HG03442 (cell line): ENCODE results near the gene CD3G.
"Not testable (repeated sequence)": the region's sequence is repeated elsewhere in the genome, so short reads cannot be mapped to it uniquely, and the experiment has no call there.

Experiments
- ATAC-seq: cut with Tn5 transposase; IDR thresholded peaks from one replicate; pipeline ENCODE4 v1.9.1; 2021; ENCODE audit warnings: mild to moderate bottlenecking, moderate library complexity; ENCODE audit not compliant: unreplicated experiment

The CD3G gene

DNA sequence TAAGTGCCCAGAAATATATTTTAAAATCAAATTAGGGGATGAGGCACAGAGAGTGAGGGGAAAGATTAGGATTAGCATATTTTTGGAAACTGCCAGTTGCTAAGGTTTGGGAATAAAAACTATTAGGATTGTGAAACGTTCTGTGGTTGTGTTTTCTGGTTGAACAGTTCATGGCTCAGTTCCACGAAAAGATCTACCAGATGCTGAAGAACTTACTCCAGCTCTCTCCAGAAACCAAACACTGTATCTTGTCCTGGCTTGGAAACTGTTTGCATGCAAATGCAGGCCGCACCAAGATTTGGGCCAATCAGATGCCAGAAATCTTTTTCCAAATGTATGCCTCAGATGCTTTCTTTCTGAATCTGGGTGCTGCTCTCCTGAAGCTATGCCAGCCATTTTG is 30.6 kb downstream of the CD3G start:
- no peak for ATAC-seq

DNA sequence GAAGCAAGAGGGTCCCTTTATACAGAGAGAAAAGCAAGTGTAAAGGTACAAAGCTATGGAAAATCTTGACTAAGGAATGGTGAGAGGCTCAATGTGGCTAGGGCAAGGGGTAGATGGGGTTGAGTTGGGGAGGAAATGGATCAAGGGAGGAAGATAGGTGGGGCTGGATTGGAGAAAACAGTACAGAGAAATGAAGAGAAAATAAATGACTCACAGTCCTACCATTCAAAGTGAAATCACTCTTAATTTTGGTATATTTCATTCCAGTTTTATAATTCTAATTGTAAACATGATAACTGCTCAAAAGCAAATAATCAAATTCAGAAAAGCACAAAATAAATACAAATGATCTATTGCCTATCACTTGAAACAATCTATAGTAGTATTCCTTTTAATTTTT is 31.8 kb downstream of the CD3G start:
- no peak for ATAC-seq

DNA sequence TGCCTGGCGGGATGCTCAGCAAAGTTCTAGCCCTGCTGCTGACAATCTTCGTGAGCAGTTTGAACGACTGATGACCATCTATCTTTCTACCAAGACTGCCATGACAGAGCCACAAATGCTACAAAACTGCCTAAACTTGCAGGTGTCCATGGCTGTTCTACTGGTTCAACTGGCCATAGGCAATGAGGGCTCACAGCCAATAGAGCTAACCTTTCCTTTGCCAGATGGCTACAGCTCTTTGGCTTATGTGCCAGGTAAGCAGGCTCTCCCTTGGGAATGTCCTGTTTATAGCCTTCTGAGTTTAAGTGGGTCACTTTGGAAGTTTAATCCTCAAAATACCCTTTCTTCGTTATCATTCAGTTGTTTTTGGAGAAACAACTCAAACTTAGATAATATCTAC is 35.4 kb downstream of the CD3G start:
- no peak for ATAC-seq

DNA sequence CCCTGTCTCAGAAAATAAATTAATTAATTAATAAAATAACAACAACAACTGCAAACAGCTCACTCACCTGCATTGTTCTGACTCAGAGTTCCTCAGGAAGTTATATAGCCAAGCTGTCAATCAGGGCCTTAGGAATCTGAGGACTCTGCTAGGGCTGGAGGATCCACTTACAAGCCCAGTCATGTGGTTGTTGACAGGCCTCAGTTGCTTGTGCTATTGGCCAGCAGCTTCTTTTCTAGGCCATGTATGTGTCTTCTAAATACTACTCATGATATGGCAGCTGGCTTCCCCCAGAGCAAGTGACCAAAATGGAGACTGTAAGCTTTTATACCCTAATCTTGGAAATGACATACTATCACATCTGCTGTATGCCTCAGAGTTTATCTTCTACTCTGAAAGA is 36.4 kb downstream of the CD3G start:
- ATAC-seq: no peak

DNA sequence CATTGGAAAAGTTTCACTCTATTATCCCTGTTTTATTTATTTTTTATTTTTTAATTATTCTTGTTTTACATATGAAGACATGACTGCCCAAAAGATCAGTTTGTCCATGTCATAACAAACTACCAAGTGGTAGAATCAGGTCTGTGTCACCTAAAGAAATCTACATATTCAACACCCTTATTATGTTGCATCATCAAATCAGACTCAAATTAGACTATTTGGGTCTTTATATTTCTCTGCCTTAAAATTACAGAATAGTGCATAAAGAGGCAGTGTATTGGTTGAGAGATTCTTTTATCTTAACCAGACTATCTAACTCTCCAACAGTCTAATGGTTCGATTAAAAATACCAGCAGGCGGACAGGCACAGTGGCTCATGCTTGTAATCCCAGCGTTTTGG is 38.8 kb downstream of the CD3G start:
- no peak for ATAC-seq

DNA sequence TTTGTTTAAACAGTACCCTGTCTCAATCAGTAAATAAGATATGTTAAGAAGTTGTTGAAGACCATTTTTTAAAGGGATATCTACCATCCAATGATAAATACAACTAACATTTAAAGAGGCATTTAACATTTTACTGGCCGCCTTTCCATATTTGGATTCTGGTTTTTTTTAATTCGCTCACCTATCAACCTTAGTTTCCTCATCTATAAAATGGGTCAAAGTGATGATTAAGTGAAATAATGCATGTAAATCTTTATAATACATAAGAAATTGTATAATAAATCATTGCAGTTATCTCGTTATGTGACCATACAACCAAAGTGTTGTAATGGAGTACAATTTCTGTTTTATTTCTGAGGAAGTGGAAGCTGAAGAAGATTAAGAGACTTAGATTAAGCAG is 39.5 kb downstream of the CD3G start:
- ATAC-seq: no peak

DNA sequence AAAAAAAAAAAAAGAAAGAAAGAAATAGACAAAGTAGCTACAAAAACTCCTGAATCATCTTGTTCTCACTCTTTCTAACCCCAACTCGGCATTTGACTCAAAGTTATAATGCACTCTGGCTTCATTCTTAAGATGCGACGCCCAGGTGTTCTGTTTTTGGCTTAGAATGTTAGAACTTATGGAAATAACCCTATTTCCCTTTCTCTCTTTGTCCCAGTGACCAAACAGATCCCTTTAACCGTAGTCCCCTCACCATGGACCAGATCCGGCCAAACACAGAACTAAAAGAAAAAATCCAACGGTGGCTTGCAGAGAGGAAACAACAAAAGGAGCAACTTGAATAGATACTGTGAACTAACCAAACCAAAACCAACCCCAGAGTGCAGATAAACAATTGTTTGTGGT is 52.0 kb downstream of the CD3G start:
- no peak for ATAC-seq

DNA sequence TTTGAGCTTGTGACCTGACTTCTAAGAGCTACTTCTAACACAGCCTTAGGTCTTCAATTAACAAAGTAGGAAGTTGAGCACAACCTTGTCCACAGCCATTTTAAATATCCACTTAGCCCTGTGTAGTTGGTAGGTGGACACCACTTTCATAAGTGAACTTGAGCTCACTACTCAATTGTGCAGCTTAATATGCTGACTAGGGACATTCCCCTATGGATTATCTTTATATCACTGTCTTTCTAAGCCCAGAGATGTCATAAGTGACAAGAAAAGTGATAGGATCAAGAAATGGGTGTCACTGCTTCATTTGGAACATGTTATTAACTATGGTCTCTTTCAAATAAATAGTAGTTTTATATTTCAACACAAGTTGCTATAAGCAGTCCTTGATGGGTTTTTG is 53.3 kb downstream of the CD3G start:
- no peak for ATAC-seq

DNA sequence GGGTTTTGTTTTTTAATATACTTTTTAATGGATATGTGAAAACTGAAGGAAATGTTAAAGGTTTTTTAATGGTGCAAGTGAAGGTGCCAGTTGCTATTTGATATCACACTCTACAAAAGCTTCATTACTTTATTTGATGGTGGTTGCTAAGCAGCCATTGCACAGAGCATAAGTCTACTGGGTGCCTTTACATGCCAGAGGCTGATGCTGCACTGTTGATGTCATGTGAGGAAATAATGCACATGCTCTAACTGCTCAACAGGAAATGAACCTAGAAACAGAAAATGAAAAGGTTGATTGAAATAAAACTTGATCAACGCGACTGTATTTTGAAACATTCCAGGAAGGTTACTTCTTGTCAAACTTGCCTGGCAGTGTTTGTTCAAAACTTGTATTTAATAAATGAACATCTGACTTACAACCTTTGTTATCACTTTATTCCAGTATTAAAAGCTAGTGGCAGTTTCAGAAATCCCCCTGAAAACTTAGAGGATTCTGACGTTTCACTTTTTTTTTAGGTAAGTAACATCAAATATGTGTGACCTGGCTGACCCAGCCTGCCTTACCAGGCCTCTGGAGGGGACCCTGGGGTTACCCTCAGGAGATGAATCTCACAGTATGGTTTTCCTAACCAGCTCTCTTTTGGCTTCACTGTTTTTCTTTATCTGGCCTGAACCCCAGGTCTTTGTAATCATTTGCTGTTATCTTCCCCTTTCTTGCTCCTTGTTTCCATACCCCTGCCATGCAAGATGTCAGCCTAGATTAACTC is 54.8 kb downstream of the CD3G start:
- ATAC-seq: no peak

DNA sequence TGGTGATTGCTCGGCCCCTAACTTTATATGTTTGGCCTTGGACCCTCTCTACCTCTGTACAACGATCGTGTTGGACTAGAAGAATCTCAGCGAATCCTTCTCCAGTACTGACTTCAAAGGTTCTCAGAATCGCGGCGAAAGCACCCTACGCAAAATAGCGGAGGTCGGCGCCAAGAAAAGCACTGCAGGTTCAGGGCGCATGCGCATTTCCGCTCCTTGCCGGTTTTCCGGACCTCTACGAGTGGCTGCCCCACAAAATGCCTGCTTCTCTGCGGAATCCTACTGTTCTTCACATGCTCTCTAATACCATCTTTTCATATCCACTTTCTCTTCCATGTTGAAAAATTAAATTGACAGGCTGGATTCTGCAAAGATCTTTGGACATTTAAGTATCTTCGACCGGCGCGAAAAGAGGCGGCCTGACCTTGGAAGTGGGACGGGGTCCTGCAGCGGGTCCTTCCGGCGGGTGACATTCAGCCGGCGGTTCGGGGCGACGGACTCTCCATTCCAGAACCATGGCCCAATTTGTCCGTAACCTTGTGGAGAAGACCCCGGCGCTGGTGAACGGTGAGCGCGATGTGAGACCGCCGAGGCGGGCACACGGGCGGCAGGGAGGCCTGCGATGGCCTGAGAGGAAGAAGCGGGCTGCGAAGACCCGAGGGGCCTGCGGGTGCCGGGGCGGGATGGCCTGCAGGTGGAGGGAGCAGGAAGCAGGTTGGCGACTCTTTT is 57.2 kb downstream of the CD3G start, which contains the start of gene ATP5MG:
Gene ATP5MG (plus strand): TSS at position 456 of the 729 bp plus-strand sequence. CDS start 60 bp downstream, at position 516.
- ATAC-seq: peak; percentile 56

DNA sequence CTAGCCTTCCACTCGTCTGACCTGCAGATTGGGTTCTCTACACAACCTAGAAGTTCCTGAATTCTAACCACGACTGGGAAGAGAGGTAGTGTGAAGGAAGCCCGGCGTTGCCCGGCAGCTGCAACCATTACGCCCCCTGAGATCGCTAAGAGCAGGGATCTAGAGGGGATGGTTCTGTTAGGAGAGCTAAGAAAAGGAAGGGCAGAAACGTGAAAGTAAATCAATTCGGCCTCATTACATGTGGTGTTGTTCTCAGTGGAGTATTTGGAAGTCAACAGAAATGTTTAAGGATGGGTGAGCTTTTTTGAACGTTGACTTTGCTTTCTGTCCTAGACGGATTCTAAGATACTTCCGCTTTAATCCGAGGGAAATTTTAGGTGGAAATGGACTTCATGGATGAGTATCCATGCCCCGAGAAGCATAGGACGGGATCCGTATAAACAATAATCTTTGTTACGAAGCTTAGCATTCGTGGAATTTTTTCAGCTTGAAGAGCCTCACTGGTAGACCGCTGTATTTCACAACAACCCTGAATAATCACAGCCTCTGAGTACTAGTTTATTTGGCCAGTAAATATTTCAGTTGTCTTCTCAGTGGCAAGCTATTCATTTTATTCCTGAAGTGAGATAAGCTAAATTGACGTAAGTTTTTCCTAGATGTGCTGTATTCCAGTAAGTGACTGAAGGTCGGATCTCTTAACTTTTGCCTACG is 57.9 kb downstream of the CD3G start:
- ATAC-seq: no peak

DNA sequence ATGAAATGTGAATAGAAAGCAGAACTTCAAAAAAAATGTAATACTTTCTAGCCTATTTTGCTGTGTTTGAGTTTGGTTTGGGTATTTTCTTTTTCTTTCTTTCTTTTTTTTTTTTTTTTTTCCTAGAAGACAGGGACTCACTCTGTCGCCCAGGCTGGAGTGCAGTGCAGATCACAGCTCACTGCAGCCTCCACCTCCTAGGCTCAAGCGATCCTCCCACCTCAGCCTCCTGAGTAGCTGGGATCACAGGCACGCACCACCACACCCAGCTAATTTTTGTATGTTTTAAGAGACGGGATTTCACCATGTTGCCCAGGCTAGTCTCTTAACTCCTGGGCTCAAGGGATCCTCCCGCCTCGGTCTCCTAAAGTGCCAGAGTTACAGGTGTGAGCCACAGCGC is 58.5 kb downstream of the CD3G start:
- ATAC-seq: not testable (repeated sequence)
